H9 (cell line): ENCODE measurements around the gene PCDHGC3. TPM values are rescaled to one million over a fixed set of nuclear protein-coding genes. Genes with fewer than 3 reads are reported as not detected.

Source experiments
- DNase-seq: peaks from one replicate; pipeline ENCODE4 v3.0.0-alpha.2; 2017
- H2AFZ ChIP-seq: one replicate; pipeline ENCODE4 v1.6.1; 2013; ENCODE audit warnings: mild to moderate bottlenecking, low read length, control low read depth, moderate library complexity
- H2AK5ac ChIP-seq: 2 replicates; pipeline ENCODE4 v1.6.1; 2013; ENCODE audit warnings: low read length, control low read depth, mixed read lengths; ENCODE audit not compliant: insufficient read length
- H2BK120ac ChIP-seq: one replicate; pipeline ENCODE4 v1.6.1; 2013; ENCODE audit warnings: low read depth, mild to moderate bottlenecking, low read length, control low read depth, inconsistent platforms; ENCODE audit not compliant: poor library complexity, severe bottlenecking
- H2BK12ac ChIP-seq: 2 replicates; pipeline ENCODE4 v1.6.1; 2013; ENCODE audit warnings: low read length, control low read depth, mixed read lengths, low read depth; ENCODE audit not compliant: insufficient read length
- H2BK15ac ChIP-seq: 2 replicates; pipeline ENCODE4 v1.6.1; 2013; ENCODE audit warnings: low read depth, low read length, control low read depth
- H2BK20ac ChIP-seq: one replicate; pipeline ENCODE4 v1.6.1; 2013; ENCODE audit warnings: low read depth, mild to moderate bottlenecking, low read length, control low read depth, inconsistent platforms; ENCODE audit not compliant: poor library complexity, severe bottlenecking
- H2BK5ac ChIP-seq: 2 replicates; pipeline ENCODE4 v1.6.1; 2013; ENCODE audit warnings: low read length, control low read depth, mixed read lengths; ENCODE audit not compliant: insufficient read length
- H3K14ac ChIP-seq: 2 replicates; pipeline ENCODE4 v1.6.1; 2013; ENCODE audit warnings: low read length, control low read depth; ENCODE audit not compliant: insufficient read depth
- H3K18ac ChIP-seq: 2 replicates; pipeline ENCODE4 v1.6.1; 2013; ENCODE audit warnings: low read depth, mild to moderate bottlenecking, mixed read lengths, low read length, control low read depth; ENCODE audit not compliant: insufficient read length
- H3K23ac ChIP-seq: 2 replicates; pipeline ENCODE4 v1.6.1; 2013; ENCODE audit warnings: low read length, control low read depth, mixed read lengths, low read depth; ENCODE audit not compliant: insufficient read length
- H3K23me2 ChIP-seq: 2 replicates; pipeline ENCODE4 v1.6.1; 2013; ENCODE audit warnings: low read depth, mild to moderate bottlenecking, mixed read lengths, low read length, control low read depth; ENCODE audit not compliant: insufficient read length, poor library complexity, severe bottlenecking
- H3K27ac ChIP-seq: 2 replicates; pipeline ENCODE4 v1.5.1; 2013; ENCODE audit warnings: low read length, control low read depth, mixed read lengths, low read depth; ENCODE audit not compliant: insufficient read length
- H3K27me3 ChIP-seq: 2 replicates; pipeline ENCODE4 v1.6.1; 2013; ENCODE audit warnings: low read length, control low read depth, inconsistent platforms; ENCODE audit not compliant: insufficient read depth
- H3K4ac ChIP-seq: 2 replicates; pipeline ENCODE4 v1.6.1; 2013; ENCODE audit warnings: low read depth, mild to moderate bottlenecking, control low read depth, inconsistent platforms, low read length, moderate library complexity
- H3K4me1 ChIP-seq: 2 replicates; pipeline ENCODE4 v1.6.1; 2013; ENCODE audit warnings: low read length, control low read depth, inconsistent platforms; ENCODE audit not compliant: insufficient read depth
- H3K4me2 ChIP-seq: 2 replicates; pipeline ENCODE4 v1.6.1; 2013; ENCODE audit warnings: low read length, control low read depth, mixed read lengths; ENCODE audit not compliant: insufficient read length, insufficient read depth
- H3K56ac ChIP-seq: 2 replicates; pipeline ENCODE4 v1.6.1; 2013; ENCODE audit warnings: low read depth, mild to moderate bottlenecking, mixed read lengths, low read length, control low read depth; ENCODE audit not compliant: insufficient read length
- H3K79me1 ChIP-seq: 2 replicates; pipeline ENCODE4 v1.6.1; 2013; ENCODE audit warnings: low read depth, mild to moderate bottlenecking, moderate library complexity, low read length, control low read depth, inconsistent platforms; ENCODE audit not compliant: insufficient read depth, poor library complexity, severe bottlenecking
- H3K79me2 ChIP-seq: 2 replicates; pipeline ENCODE4 v1.6.1; 2013; ENCODE audit warnings: low read length, control low read depth, inconsistent platforms; ENCODE audit not compliant: insufficient read depth
- H3K9ac ChIP-seq: 2 replicates; pipeline ENCODE4 v1.6.1; 2013; ENCODE audit warnings: low read length, control low read depth, mixed read lengths; ENCODE audit not compliant: insufficient read length; ENCODE audit errors: extremely low read depth
- H3K9me3 ChIP-seq: one replicate; pipeline ENCODE4 v1.6.1; 2013; ENCODE audit warnings: low read depth, low read length, inconsistent platforms; ENCODE audit not compliant: control insufficient read depth
- H3T11ph ChIP-seq: one replicate; pipeline ENCODE4 v1.6.1; 2013; ENCODE audit warnings: mild to moderate bottlenecking, low read length, control low read depth, inconsistent platforms
- H4K20me1 ChIP-seq: one replicate; pipeline ENCODE4 v1.6.1; 2013; ENCODE audit not compliant: control insufficient read depth, insufficient read length, insufficient read depth
- H4K5ac ChIP-seq: 2 replicates; pipeline ENCODE4 v1.6.1; 2013; ENCODE audit warnings: low read depth, mild to moderate bottlenecking, mixed read lengths, low read length, control low read depth; ENCODE audit not compliant: insufficient read length
- H4K8ac ChIP-seq: replicated peaks from 2 replicates; pipeline ENCODE4 v1.6.1; 2013; ENCODE audit warnings: low read length, control low read depth, mixed read lengths, low read depth; ENCODE audit not compliant: insufficient read length
- H4K91ac ChIP-seq: 2 replicates; pipeline ENCODE4 v1.6.1; 2013; ENCODE audit warnings: low read depth, mild to moderate bottlenecking, moderate library complexity, mixed read lengths, low read length, control low read depth; ENCODE audit not compliant: insufficient read length
- H3K27ac Mint-ChIP-seq, 3 experiments: 2 replicates in 2 of 3; 3 replicates in 1 of 3; pipeline ENCODE4 v1.8.0; 2020 to 2021; ENCODE audit warnings: mixed read lengths in 3 of 3, mild to moderate bottlenecking in 1 of 3, moderate library complexity in 1 of 3
- H3K27me3 Mint-ChIP-seq: 2 replicates; pipeline ENCODE4 v1.8.0; 2021; ENCODE audit warnings: low read depth, mild to moderate bottlenecking, moderate library complexity, mixed read lengths
- H3K36me3 Mint-ChIP-seq, 3 experiments: 2 replicates in 2 of 3; 3 replicates in 1 of 3; pipeline ENCODE4 v1.8.0; 2020 to 2021; ENCODE audit warnings: low read depth in 3 of 3, mixed read lengths in 3 of 3; ENCODE audit not compliant: insufficient read depth in 1 of 3
- H3K4me1 Mint-ChIP-seq, 2 experiments: 2 replicates each; pipeline ENCODE4 v1.8.0; 2020; ENCODE audit warnings: mixed read lengths in 2 of 2
- H3K4me3 Mint-ChIP-seq, 2 experiments: 2 replicates in 1 of 2; 3 replicates in 1 of 2; pipeline ENCODE4 v1.8.0; 2020 to 2021; ENCODE audit warnings: mild to moderate bottlenecking in 2 of 2, mixed read lengths in 2 of 2, moderate library complexity in 1 of 2
- H3K9me3 Mint-ChIP-seq, 2 experiments: 2 replicates in 1 of 2; 3 replicates in 1 of 2; pipeline ENCODE4 v1.8.0; 2020; ENCODE audit warnings: mild to moderate bottlenecking in 2 of 2, mixed read lengths in 2 of 2, moderate library complexity in 1 of 2
- WGBS: extraction: QIAGEN DNeasy Blood & Tissue Kit; methylation state at CpG from one replicate; pipeline ENCODE4 v1.1.7; 2013; ENCODE audit warnings: missing lambda C conversion rate, low lambda C conversion rate, mixed read lengths; ENCODE audit not compliant: insufficient read length; ENCODE audit errors: extremely low coverage; 5-methylcytosine and 5-hydroxymethylcytosine counted together
- total RNA-seq: library from RNA; stranded (reverse); gene quantifications from 2 replicates; pipeline ENCODE4 v1.2.1, GENCODE V29; 2021
- TF ChIP-seq, protein P1 (sequence below): fragments of 200-600 bp; sonication (generic); conservative IDR thresholded peaks from 3 replicates; pipeline ENCODE4 v1.8.0; 2021; ENCODE audit warnings: antibody characterized with exemption, mild to moderate bottlenecking

PCDHGC3 gene
- total RNA-seq, 1 experiment from 2014 or later, result 19.8 TPM

DNA sequence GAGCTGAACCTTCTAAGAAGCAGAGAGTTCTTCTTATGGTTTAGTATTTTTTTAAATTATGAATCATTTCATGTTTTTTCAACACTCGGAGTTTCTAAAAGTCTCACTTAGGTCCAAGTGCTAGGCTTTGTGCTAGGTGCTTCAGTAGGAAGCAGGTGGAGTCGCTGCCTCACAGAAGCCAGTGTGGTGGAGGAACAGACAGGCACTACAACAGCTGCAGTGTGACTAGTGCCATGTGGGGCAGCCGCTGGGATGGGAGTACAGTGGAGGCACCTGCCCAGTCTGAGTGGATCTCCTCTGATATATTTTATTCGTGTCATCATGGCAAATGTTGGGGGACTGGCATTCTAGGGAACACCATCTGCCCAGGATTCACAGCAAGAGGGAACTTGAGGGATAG, 28.4 kb downstream of the PCDHGC3 start:
- Histone ChIP-seq H3K18ac (no peak overlapping the region), H2BK5ac (no peak overlapping the region), H2BK15ac (no peak overlapping the region), H3K27ac (no peak overlapping the region), H3K23me2 (no peaks in the 10 kb centered on the region), H3K27me3 (no peaks in the 10 kb centered on the region), H3K23ac (no peak overlapping the region), H3K9me3 (no peaks in the 10 kb centered on the region), H4K8ac (no peak overlapping the region), H3T11ph (no peak overlapping the region), H4K91ac (no peak overlapping the region), H3K9ac (no peak overlapping the region), H2BK12ac (no peak overlapping the region), H4K5ac (no peak overlapping the region), H2BK20ac (no peak overlapping the region), H3K14ac (no peak overlapping the region), H3K56ac (no peak overlapping the region), H4K20me1 (no peaks in the 10 kb centered on the region), H3K79me2 (no peaks in the 10 kb centered on the region), H3K4me1 (peaks cover 4% of the 10 kb centered on the region; the same call in 1 of the 2 replicates), H2BK120ac (no peak overlapping the region), H2AFZ (no peak overlapping the region), H3K4ac (no peak overlapping the region), H2AK5ac (no peak overlapping the region), H3K4me2 (no peak overlapping the region), H3K79me1 (no peaks in the 10 kb centered on the region)
- WGBS, result no CpG with 5 or more reads among the region's 4 CpGs
- H3K9me3 Mint-ChIP-seq, result no peaks in the 10 kb centered on the region
- H3K27ac Mint-ChIP-seq, result no peak overlapping the region; a peak in 1 of 7 replicates
- TF ChIP-seq, protein P1, sequence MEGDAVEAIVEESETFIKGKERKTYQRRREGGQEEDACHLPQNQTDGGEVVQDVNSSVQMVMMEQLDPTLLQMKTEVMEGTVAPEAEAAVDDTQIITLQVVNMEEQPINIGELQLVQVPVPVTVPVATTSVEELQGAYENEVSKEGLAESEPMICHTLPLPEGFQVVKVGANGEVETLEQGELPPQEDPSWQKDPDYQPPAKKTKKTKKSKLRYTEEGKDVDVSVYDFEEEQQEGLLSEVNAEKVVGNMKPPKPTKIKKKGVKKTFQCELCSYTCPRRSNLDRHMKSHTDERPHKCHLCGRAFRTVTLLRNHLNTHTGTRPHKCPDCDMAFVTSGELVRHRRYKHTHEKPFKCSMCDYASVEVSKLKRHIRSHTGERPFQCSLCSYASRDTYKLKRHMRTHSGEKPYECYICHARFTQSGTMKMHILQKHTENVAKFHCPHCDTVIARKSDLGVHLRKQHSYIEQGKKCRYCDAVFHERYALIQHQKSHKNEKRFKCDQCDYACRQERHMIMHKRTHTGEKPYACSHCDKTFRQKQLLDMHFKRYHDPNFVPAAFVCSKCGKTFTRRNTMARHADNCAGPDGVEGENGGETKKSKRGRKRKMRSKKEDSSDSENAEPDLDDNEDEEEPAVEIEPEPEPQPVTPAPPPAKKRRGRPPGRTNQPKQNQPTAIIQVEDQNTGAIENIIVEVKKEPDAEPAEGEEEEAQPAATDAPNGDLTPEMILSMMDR, result no peak
- peaks cover 0 to 10% (median 0%) of the 10 kb centered on the region in 3 experiments; a peak in 3 of 7 replicates for H3K36me3 Mint-ChIP-seq
- H3K4me1 Mint-ChIP-seq, result peaks cover 23 to 25% of the 10 kb centered on the region in 2 experiments
- no peak for DNase-seq
- no peak overlapping the region for H3K4me3 Mint-ChIP-seq
- no peaks in the 10 kb centered on the region for H3K27me3 Mint-ChIP-seq
